Mucosa of rectum (tissue), 2 donors: ENCODE measurements around the gene VPS29.

Experiments used
- H3K27ac ChIP-seq, 2 donors: one replicate each; pipeline ENCODE4 v1.7.0; 2013; ENCODE audit warnings: inconsistent platforms in 2 of 2, low read depth in 2 of 2, low read length in 2 of 2
- H3K27me3 ChIP-seq, 2 donors: one replicate each; pipeline ENCODE4 v1.7.0; 2013; ENCODE audit warnings: low read length in 2 of 2; ENCODE audit not compliant: control insufficient read depth in 2 of 2, insufficient read depth in 2 of 2
- H3K36me3 ChIP-seq, 2 donors: one replicate each; pipeline ENCODE4 v1.7.0; 2013; ENCODE audit warnings: low read length in 2 of 2; ENCODE audit not compliant: control insufficient read depth in 2 of 2, insufficient read depth in 2 of 2
- H3K4me1 ChIP-seq, 2 donors: one replicate each; pipeline ENCODE4 v1.7.0; 2013; ENCODE audit warnings: low read length in 2 of 2, mild to moderate bottlenecking in 1 of 2; ENCODE audit not compliant: control insufficient read depth in 2 of 2, insufficient read depth in 2 of 2
- H3K4me3 ChIP-seq, 2 donors: one replicate each; pipeline ENCODE4 v1.7.0; 2013; ENCODE audit warnings: low read length in 2 of 2
- H3K9ac ChIP-seq, 2 donors: one replicate each; pipeline ENCODE4 v1.7.0; 2013; ENCODE audit warnings: low read length in 2 of 2, low read depth in 1 of 2, mild to moderate bottlenecking in 1 of 2
- H3K9me3 ChIP-seq, 2 donors: one replicate each; pipeline ENCODE4 v1.7.0; 2013; ENCODE audit warnings: low read length in 2 of 2; ENCODE audit not compliant: control insufficient read depth in 2 of 2
- donor health status: healthy.
- donor health status: Normal muscosa, but diverticular disease.

VPS29 gene

GRCh38 chr12:110540048-110540447 lies 38.1 kb upstream of the VPS29 start:
- peaks cover 24 to 28% of the 10 kb centered on the region in 2 donors for H3K4me1 ChIP-seq
- H3K9me3 ChIP-seq = no peaks in the 10 kb centered on the region
- no peak overlapping the region for H3K4me3 ChIP-seq

GRCh38 chr12:110538869-110539622 lies 37.1 kb upstream of the VPS29 start:
- peaks cover 22 to 35% of the 10 kb centered on the region in 2 donors for H3K36me3 ChIP-seq
- H3K27me3 ChIP-seq = no peaks in the 10 kb centered on the region
- H3K27ac ChIP-seq = peak overlapping the region; percentile 58 to 74
- no peaks in the 10 kb centered on the region for H3K9me3 ChIP-seq
- peaks cover 23 to 28% of the 10 kb centered on the region in 2 donors for H3K4me1 ChIP-seq
- no peak overlapping the region for H3K4me3 ChIP-seq
- no peak overlapping the region for H3K9ac ChIP-seq

More at GRCh38 chr12:110540048-110540447, 38.1 kb upstream of the VPS29 start:
- peaks cover 22 to 34% of the 10 kb centered on the region in 2 donors for H3K36me3 ChIP-seq
- H3K9ac ChIP-seq = no peak overlapping the region
- no peak overlapping the region for H3K27ac ChIP-seq
- no peaks in the 10 kb centered on the region for H3K27me3 ChIP-seq

- Histone ChIP-seq H3K4me1 (peaks cover 18 to 24% of the 10 kb centered on the region in 2 donors), H3K9ac (peak overlapping the region; percentile 3 to 5), H3K9me3 (no peaks in the 10 kb centered on the region), H3K27me3 (no peaks in the 10 kb centered on the region), H3K4me3 (peak overlapping the region in 1 of 2 donors; percentile 21), H3K27ac (peak overlapping the region; percentile 58 to 74), H3K36me3 (peaks cover 22 to 39% of the 10 kb centered on the region in 2 donors)
Measured at GRCh38 chr12:110537605-110538409, 35.9 kb upstream of the VPS29 start.

GRCh38 chr12:110536834-110537604 lies 35.1 kb upstream of the VPS29 start:
- Histone ChIP-seq H3K4me1 (peaks cover 23 to 26% of the 10 kb centered on the region in 2 donors), H3K4me3 (no peak overlapping the region), H3K9ac (peak overlapping the region in 1 of 2 donors; percentile 3), H3K27ac (peak overlapping the region; percentile 58 to 74), H3K27me3 (no peaks in the 10 kb centered on the region), H3K36me3 (peaks cover 27 to 39% of the 10 kb centered on the region in 2 donors), H3K9me3 (no peaks in the 10 kb centered on the region)

- H3K4me1 ChIP-seq = peaks cover 30 to 36% of the 10 kb centered on the region in 2 donors
- no peak overlapping the region for H3K27ac ChIP-seq
- H3K27me3 ChIP-seq = no peaks in the 10 kb centered on the region
- H3K36me3 ChIP-seq = peaks cover 27 to 39% of the 10 kb centered on the region in 2 donors
- no peak overlapping the region for H3K9ac ChIP-seq
- H3K9me3 ChIP-seq = no peaks in the 10 kb centered on the region
- H3K4me3 ChIP-seq = no peak overlapping the region
Measured at GRCh38 chr12:110534811-110535210, 32.9 kb upstream of the VPS29 start.

GRCh38 chr12:110533607-110534006 lies 31.7 kb upstream of the VPS29 start:
- peaks cover 25 to 30% of the 10 kb centered on the region in 2 donors for H3K4me1 ChIP-seq
- no peak overlapping the region for H3K27ac ChIP-seq
- no peaks in the 10 kb centered on the region for H3K27me3 ChIP-seq
- H3K36me3 ChIP-seq = peaks cover 24 to 31% of the 10 kb centered on the region in 2 donors
- H3K9me3 ChIP-seq = no peaks in the 10 kb centered on the region
- H3K9ac ChIP-seq = no peak overlapping the region
- H3K4me3 ChIP-seq = no peak overlapping the region

- H3K9me3 ChIP-seq = no peaks in the 10 kb centered on the region
- H3K27ac ChIP-seq = peak overlapping the region in 1 of 2 donors; percentile 50
- peaks cover 16 to 22% of the 10 kb centered on the region in 2 donors for H3K4me1 ChIP-seq
- H3K36me3 ChIP-seq = peaks cover 20 to 26% of the 10 kb centered on the region in 2 donors
- no peak overlapping the region for H3K9ac ChIP-seq
- H3K27me3 ChIP-seq = no peaks in the 10 kb centered on the region
- no peak overlapping the region for H3K4me3 ChIP-seq
Measured at GRCh38 chr12:110532644-110533043, 30.7 kb upstream of the VPS29 start.

- no peak overlapping the region for H3K4me3 ChIP-seq
- H3K27me3 ChIP-seq = no peaks in the 10 kb centered on the region
- H3K27ac ChIP-seq = peak overlapping the region; percentile 33 to 50
- H3K9ac ChIP-seq = no peak overlapping the region
- no peaks in the 10 kb centered on the region for H3K9me3 ChIP-seq
- peaks cover 13 to 16% of the 10 kb centered on the region in 2 donors for H3K4me1 ChIP-seq
- H3K36me3 ChIP-seq = peaks cover 16 to 20% of the 10 kb centered on the region in 2 donors
Measured at GRCh38 chr12:110531741-110532333, 29.9 kb upstream of the VPS29 start.

- H3K27me3 ChIP-seq = no peaks in the 10 kb centered on the region
- H3K9me3 ChIP-seq = no peaks in the 10 kb centered on the region
- no peak overlapping the region for H3K4me3 ChIP-seq
- no peak overlapping the region for H3K9ac ChIP-seq
- peaks cover 12 to 13% of the 10 kb centered on the region in 2 donors for H3K4me1 ChIP-seq
- no peak overlapping the region for H3K27ac ChIP-seq
- peaks cover 5 to 7% of the 10 kb centered on the region in 2 donors for H3K36me3 ChIP-seq
Measured at GRCh38 chr12:110530511-110530910, 28.6 kb upstream of the VPS29 start.
